ENCODE results near the gene DNAJC30. TPM values are rescaled to one million over a fixed set of nuclear protein-coding genes. Genes with fewer than 3 reads are reported as not detected.

The DNAJC30 gene
- total RNA-seq, 2 donors from 2014 or later: 4.3 to 5.8 TPM

- Mint-ChIP-seq H3K27me3 (ENCODE audit: low read depth) (no peaks in the 10 kb centered on the region), H3K27ac (no peak overlapping the region), H3K9me3 (no peaks in the 10 kb centered on the region), H3K36me3 (ENCODE audit: insufficient read depth in 2 of 2) (peaks cover 0 to 4% of the 10 kb centered on the region in 2 donors), H3K4me3 (no peak overlapping the region), H3K4me1 (ENCODE audit: low read depth) (peaks cover 8% of the 10 kb centered on the region)
- no peak for ATAC-seq (replicated peaks in 1 of 2)
- no peak for DNase-seq
Observed at GRCh38 chr7:73704640-73705550, 21.6 kb upstream of the DNAJC30 start.

DNA sequence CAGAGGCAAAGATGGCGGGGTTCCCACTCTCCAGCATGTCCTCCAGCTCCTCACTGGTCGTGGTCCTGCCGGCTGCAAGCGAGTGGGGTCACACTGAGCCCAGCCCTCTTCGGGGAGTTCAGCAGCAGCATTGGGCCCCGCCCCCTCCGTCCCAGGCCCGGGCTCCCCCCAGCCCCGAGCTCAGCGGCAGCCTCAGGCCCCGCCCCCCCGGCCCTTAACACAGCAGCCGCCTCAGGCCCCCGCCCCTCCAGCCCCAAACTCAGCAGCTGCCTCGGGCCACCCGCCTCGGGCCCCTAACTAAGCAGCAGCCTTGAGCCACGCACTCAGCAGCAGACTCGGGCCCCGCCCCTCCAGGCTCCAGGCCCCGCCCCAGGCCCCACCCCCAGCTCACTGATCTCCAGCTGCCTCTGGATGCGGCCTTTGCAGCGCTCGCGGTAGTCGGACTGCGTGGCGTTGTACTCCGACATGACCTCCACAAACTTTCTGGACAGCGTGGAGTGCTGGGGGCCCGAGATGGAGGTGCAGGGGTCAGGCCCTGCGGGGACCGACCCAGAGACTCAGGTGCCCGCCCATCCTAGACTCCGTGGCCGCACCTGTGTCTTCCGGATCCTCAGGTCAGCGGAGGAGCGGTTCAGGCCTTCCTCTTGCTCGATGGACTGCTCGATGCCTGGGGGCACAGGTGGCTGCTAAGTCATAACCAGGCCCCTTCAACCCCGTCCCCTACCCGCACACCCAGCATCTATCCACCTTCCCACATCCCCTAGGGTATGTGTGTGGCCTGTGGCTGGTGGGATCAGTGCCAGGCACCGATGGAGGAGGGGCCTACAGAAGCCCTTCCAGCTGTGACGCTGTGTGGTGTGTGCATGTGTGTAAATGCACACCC, 20.7 kb upstream of the DNAJC30 start:
- H3K4me1 Mint-ChIP-seq (ENCODE audit: low read depth): peaks cover 8% of the 10 kb centered on the region
- ATAC-seq (replicated peaks in 1 of 2): peak; percentile 57 to 64
- no peaks in the 10 kb centered on the region for H3K9me3 Mint-ChIP-seq
- H3K27ac Mint-ChIP-seq: no peak overlapping the region
- DNase-seq: peak; percentile 35 to 45
- H3K36me3 Mint-ChIP-seq (ENCODE audit: insufficient read depth in 2 of 2): peaks cover 0 to 4% of the 10 kb centered on the region in 2 donors
- no peaks in the 10 kb centered on the region for H3K27me3 Mint-ChIP-seq (ENCODE audit: low read depth)
- peak overlapping the region in 1 of 2 donors; percentile 39 for H3K4me3 Mint-ChIP-seq

DNA sequence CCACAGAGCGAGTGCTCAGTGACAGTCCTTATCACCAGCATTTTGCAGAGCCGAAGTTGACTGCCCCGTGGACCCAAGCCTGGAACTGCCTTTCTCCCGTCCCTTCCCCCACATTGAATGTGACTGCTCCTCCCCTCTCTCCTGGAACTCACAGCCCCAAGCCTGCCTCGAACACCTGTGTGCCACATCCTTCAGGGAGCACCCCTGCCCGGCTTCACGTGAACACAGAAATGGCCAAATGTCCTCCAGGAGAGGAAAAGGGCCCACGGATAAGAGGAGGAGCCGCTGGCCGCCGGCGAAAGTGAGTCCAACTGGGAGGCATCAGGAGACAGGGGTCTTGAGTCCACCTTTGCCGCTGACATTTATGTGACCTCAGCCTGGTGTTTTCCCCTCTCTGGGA, 20.0 kb upstream of the DNAJC30 start:
- Mint-ChIP-seq H3K27me3 (ENCODE audit: low read depth) (no peaks in the 10 kb centered on the region), H3K4me1 (ENCODE audit: low read depth) (peaks cover 8% of the 10 kb centered on the region), H3K9me3 (no peaks in the 10 kb centered on the region), H3K27ac (no peak overlapping the region), H3K36me3 (ENCODE audit: insufficient read depth in 2 of 2) (peaks cover 0 to 4% of the 10 kb centered on the region in 2 donors), H3K4me3 (no peak overlapping the region)
- DNase-seq: no peak
- no peak for ATAC-seq (replicated peaks in 1 of 2)

DNA sequence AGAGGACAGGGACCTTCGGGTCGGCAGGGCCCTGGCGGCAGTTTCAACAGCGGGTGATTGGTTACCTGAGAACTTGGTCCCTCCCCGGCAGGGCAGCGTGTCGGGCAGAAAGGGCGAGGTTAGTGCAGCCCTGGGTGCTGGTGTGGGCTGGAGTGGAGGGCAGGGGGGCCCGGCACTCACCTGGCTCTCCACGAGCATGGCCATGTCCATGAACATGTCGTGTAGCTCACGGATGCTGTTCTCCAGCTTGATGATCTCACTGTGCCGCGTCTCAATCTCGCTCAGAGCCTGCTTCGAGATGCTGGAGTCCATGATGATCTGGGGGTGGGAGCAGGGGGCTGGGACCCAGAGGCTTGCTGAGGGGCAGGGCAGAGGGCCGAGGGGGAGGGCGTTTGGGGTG, 19.4 kb upstream of the DNAJC30 start:
- Mint-ChIP-seq H3K4me1 (ENCODE audit: low read depth) (peaks cover 8% of the 10 kb centered on the region), H3K36me3 (ENCODE audit: insufficient read depth in 2 of 2) (peaks cover 0 to 4% of the 10 kb centered on the region in 2 donors), H3K27me3 (ENCODE audit: low read depth) (no peaks in the 10 kb centered on the region), H3K4me3 (no peak overlapping the region), H3K27ac (no peak overlapping the region), H3K9me3 (no peaks in the 10 kb centered on the region)
- no peak for ATAC-seq (replicated peaks in 1 of 2)
- DNase-seq: no peak

GRCh38 chr7:73702226-73702625, 19.0 kb upstream of the DNAJC30 start:
- no peaks in the 10 kb centered on the region for H3K9me3 Mint-ChIP-seq
- ATAC-seq (replicated peaks in 1 of 2) (no peak), DNase-seq (no peak)
- peaks cover 0 to 4% of the 10 kb centered on the region in 2 donors for H3K36me3 Mint-ChIP-seq (ENCODE audit: insufficient read depth in 2 of 2)
- H3K27me3 Mint-ChIP-seq (ENCODE audit: low read depth): no peaks in the 10 kb centered on the region
- no peak overlapping the region for H3K4me3 Mint-ChIP-seq
- peaks cover 8% of the 10 kb centered on the region for H3K4me1 Mint-ChIP-seq (ENCODE audit: low read depth)
- no peak overlapping the region for H3K27ac Mint-ChIP-seq

- Mint-ChIP-seq H3K36me3 (ENCODE audit: insufficient read depth in 2 of 2) (peaks cover 0 to 6% of the 10 kb centered on the region in 2 donors), H3K27me3 (ENCODE audit: low read depth) (no peaks in the 10 kb centered on the region), H3K4me3 (no peak overlapping the region), H3K9me3 (no peaks in the 10 kb centered on the region), H3K27ac (no peak overlapping the region), H3K4me1 (ENCODE audit: low read depth) (peaks cover 2% of the 10 kb centered on the region)
- DNase-seq (peak; percentile 33 to 48), ATAC-seq (replicated peaks in 1 of 2) (no peak)
Observed at GRCh38 chr7:73701357-73701995, 18.2 kb upstream of the DNAJC30 start.

GRCh38 chr7:73700581-73701134, 17.4 kb upstream of the DNAJC30 start:
- no peaks in the 10 kb centered on the region for H3K4me1 Mint-ChIP-seq (ENCODE audit: low read depth)
- H3K27me3 Mint-ChIP-seq (ENCODE audit: low read depth): no peaks in the 10 kb centered on the region
- H3K27ac Mint-ChIP-seq: no peak overlapping the region
- DNase-seq (no peak), ATAC-seq (replicated peaks in 1 of 2) (no peak)
- H3K4me3 Mint-ChIP-seq: no peak overlapping the region
- peaks cover 0 to 6% of the 10 kb centered on the region in 2 donors for H3K36me3 Mint-ChIP-seq (ENCODE audit: insufficient read depth in 2 of 2)
- H3K9me3 Mint-ChIP-seq: no peaks in the 10 kb centered on the region

DNA sequence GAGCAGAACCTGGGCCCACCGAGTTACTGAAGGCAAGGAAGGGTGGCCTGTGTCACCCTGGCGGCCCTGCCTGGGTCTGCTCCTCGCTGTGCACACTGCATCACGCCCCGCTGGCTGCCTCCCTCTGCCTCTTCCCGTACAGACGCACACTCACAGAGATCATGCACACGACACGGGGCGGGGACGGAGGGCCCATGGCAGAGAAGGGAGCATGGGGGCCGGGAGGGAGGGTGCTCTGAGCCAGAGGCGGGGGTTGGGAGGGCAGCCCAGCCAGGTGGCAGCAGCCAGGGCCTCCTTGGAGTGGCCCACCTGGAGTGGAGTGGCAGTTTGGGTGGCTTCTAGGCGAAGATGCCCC, 16.8 kb upstream of the DNAJC30 start:
- no peaks in the 10 kb centered on the region for H3K27me3 Mint-ChIP-seq (ENCODE audit: low read depth)
- H3K4me3 Mint-ChIP-seq: no peak overlapping the region
- no peaks in the 10 kb centered on the region for H3K9me3 Mint-ChIP-seq
- H3K36me3 Mint-ChIP-seq (ENCODE audit: insufficient read depth in 2 of 2): peaks cover 0 to 6% of the 10 kb centered on the region in 2 donors
- no peak for ATAC-seq (replicated peaks in 1 of 2)
- no peak for DNase-seq
- H3K27ac Mint-ChIP-seq: no peak overlapping the region
- no peaks in the 10 kb centered on the region for H3K4me1 Mint-ChIP-seq (ENCODE audit: low read depth)

DNA sequence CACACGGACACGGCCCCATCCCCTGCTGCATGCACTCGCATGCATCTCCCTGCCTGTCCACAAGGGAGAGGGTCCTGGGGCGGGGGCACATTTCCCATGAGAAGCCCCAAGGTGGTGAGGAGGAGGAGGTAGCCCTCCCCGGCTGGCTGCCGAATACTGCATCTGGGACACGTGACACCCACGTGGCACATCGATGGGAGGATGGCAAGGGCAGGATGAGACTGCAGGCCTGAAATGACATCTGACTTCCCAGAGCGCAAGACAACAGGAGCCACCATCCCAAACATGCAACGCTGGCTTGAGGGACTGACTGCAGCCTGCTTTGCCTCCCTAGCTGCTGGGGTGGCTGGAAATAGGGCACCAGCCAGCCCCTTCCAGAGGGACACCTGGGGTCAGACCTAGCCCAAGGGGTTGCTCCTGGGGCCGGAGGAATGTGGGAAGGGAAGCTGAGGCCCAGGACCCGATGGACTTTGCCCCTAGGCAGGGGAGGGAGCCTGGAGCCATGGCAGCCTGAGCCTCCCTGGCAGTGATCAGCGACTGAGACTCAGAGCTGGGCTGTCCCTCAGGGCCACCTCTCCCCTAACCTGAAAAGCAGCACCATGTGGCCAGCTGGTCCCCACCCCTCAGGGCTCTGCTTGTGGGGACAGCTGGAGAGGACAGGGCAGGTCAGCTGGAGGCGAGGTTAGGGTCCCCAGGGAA, 16.3 kb upstream of the DNAJC30 start:
- Mint-ChIP-seq H3K9me3 (no peaks in the 10 kb centered on the region), H3K27ac (no peak overlapping the region), H3K4me1 (ENCODE audit: low read depth) (no peaks in the 10 kb centered on the region), H3K27me3 (ENCODE audit: low read depth) (no peaks in the 10 kb centered on the region), H3K4me3 (no peak overlapping the region), H3K36me3 (ENCODE audit: insufficient read depth in 2 of 2) (peaks cover 3 to 9% of the 10 kb centered on the region in 2 donors)
- DNase-seq (no peak), ATAC-seq (replicated peaks in 1 of 2) (no peak)

GRCh38 chr7:73698410-73698809, 15.2 kb upstream of the DNAJC30 start:
- H3K27me3 Mint-ChIP-seq (ENCODE audit: low read depth): no peaks in the 10 kb centered on the region
- no peak for ATAC-seq (replicated peaks in 1 of 2)
- no peak overlapping the region for H3K4me3 Mint-ChIP-seq
- no peak for DNase-seq
- no peaks in the 10 kb centered on the region for H3K9me3 Mint-ChIP-seq
- peaks cover 4 to 13% of the 10 kb centered on the region in 2 donors for H3K36me3 Mint-ChIP-seq (ENCODE audit: insufficient read depth in 2 of 2)
- H3K27ac Mint-ChIP-seq: no peak overlapping the region
- no peaks in the 10 kb centered on the region for H3K4me1 Mint-ChIP-seq (ENCODE audit: low read depth)

- H3K36me3 Mint-ChIP-seq (ENCODE audit: insufficient read depth in 2 of 2): peaks cover 4 to 14% of the 10 kb centered on the region in 2 donors
- no peaks in the 10 kb centered on the region for H3K9me3 Mint-ChIP-seq
- no peaks in the 10 kb centered on the region for H3K27me3 Mint-ChIP-seq (ENCODE audit: low read depth)
- no peaks in the 10 kb centered on the region for H3K4me1 Mint-ChIP-seq (ENCODE audit: low read depth)
- ATAC-seq (replicated peaks in 1 of 2): no peak
- H3K27ac Mint-ChIP-seq: no peak overlapping the region
- no peak overlapping the region for H3K4me3 Mint-ChIP-seq
- DNase-seq: no peak
Observed at GRCh38 chr7:73696372-73696771, 13.1 kb upstream of the DNAJC30 start.

GRCh38 chr7:73690646-73691045, 7.4 kb upstream of the DNAJC30 start:
- DNase-seq: no peak
- Mint-ChIP-seq H3K27me3 (ENCODE audit: low read depth) (no peaks in the 10 kb centered on the region), H3K4me1 (ENCODE audit: low read depth) (peaks cover 19% of the 10 kb centered on the region), H3K9me3 (no peaks in the 10 kb centered on the region), H3K36me3 (ENCODE audit: insufficient read depth in 2 of 2) (peaks cover 11 to 25% of the 10 kb centered on the region in 2 donors), H3K27ac (no peak overlapping the region), H3K4me3 (no peak overlapping the region)
- no peak for ATAC-seq (replicated peaks in 1 of 2)
